ENCODE results near the gene TEAD2. TPM values are rescaled to one million over a fixed set of nuclear protein-coding genes. Genes with fewer than 3 reads are reported as not detected.

The TEAD2 gene
- total and polyA plus RNA-seq, 2 of the 13 experiments (the other 11 are each of a cell fraction or from before 2014, with no cell fraction given): 10.8 to 12.5 TPM

DNA sequence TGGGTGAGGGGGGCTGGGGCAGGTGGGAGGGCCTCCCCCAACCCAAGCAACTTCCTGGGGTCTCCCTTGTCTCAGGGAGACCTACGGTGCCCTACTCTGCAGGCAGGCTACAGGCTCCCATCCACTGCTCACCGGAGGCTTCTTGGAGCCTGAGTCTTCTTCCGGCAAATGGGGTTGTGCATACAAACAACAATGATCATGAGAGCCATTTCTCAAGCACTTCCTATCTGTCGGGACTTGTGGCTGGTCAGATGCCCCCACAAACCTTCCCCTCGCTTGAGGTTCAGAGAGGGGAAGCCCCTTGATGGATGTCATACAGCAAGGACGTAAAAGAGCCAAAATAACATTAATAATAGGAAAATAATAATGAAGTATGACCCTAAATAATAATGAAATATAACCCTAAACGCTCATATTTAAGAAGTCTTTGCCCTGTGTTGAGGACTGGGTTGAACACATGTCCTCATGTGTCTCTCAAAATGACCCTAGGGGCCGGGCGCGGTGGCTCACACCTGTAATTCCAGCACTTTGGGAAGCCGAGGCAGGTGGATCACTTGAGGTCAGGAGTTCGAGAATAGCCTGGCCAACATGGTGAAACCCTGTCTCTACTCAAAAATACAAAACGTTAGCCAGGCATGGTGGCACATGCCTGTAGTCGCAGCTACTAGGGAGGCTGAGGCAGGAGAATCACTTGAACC, 26.3 kb downstream of the TEAD2 start (continued):
- TF ChIP-seq ZNF792 (CRISPR knock-in tag; IDR thresholded peaks at IDR 0.05) (no peak), SOX13 (IDR thresholded peaks at IDR 0.05) (no peak), SOX13 (CRISPR knock-in tag; conservative IDR thresholded peaks at IDR 0.05 in 1 of 2, IDR thresholded peaks at IDR 0.05 in 1 of 2) (no peak)

DNA sequence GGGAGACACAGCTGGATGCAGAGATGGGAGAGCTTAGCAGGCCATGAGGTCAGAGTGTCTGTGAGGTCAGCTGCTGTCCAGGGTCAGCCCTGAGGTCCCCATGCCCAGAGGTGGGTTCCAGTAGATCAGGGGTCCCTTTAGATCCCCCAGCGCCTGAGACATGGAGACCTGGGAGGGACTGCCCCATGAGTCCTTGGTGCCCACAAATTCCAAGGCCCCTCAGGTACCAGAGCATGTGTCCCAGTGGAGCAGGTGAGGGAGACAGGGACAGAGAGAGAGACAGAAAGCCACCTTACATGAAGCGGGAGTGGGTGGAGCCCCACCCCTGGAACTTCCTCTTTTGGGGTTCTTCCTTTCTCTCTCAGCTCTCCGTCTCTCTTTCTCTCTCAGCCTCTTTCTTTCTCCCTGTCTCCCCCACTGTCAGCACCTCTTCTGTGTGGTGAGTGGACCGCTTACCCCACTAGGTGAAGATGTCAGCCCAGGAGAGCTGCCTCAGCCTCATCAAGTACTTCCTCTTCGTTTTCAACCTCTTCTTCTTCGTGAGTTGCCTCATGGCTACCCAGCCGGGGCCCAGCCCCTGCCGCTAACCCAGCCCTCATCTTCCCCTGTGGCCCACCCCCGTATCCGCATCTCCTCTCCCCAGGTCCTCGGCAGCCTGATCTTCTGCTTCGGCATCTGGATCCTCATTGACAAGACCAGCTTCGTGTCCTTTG, 27.0 kb downstream of the TEAD2 start, which contains the start of gene CD37:
Gene CD37, plus strand, starts transcription at position 336 of the 713 bp plus-strand sequence. Its CDS starts 135 bp downstream, at position 471.
- H3K9me3 ChIP-seq (ENCODE audit: low read length): no peaks in the 10 kb centered on the region
- H3K9ac ChIP-seq (ENCODE audit: insufficient read depth, low read depth, low read length): no peak within 1 kb of the TSS
- no peak within 1 kb of the TSS for H3K4me2 ChIP-seq (ENCODE audit: low read depth, low read length)
- ChIA-PET CTCF (ENCODE audit: low intra/inter-chr PET ratio, low total read pairs) (no interaction called here), POLR2A (no interaction called here)
- intact Hi-C loops (cut with micrococcal nuclease; ENCODE audit: unreplicated experiment): no loop called here
- H3K36me3 ChIP-seq (replicated peaks in 1 of 2; ENCODE audit: control insufficient read depth in 1 of 2, insufficient read depth in 2 of 2, low read length in 2 of 2): no peaks in the 10 kb centered on the region
- peaks cover 36% of the 10 kb centered on the region for H3K4me1 ChIP-seq (ENCODE audit: insufficient read depth, low read length)
- TF ChIP-seq KDM4B (CRISPR knock-in tag; IDR thresholded peaks at IDR 0.05): no peak
- no peak for TF ChIP-seq ZNF530 (CRISPR knock-in tag; IDR thresholded peaks at IDR 0.05; ENCODE audit: low read depth)
- TF ChIP-seq ZNF430 (CRISPR knock-in tag; IDR thresholded peaks at IDR 0.05): no peak
- no peak for TF ChIP-seq SRF (IDR thresholded peaks at IDR 0.05; ENCODE audit: low read depth, low read length)
- TF ChIP-seq ZNF556 (CRISPR knock-in tag; IDR thresholded peaks at IDR 0.05; ENCODE audit: borderline replicate concordance): no peak
- TF ChIP-seq GATAD1 (CRISPR knock-in tag; IDR thresholded peaks at IDR 0.05): no peak
- no peak for TF ChIP-seq SOX5 (CRISPR knock-in tag; IDR thresholded peaks at IDR 0.05; ENCODE audit: borderline replicate concordance)
- TF ChIP-seq, protein P1, sequence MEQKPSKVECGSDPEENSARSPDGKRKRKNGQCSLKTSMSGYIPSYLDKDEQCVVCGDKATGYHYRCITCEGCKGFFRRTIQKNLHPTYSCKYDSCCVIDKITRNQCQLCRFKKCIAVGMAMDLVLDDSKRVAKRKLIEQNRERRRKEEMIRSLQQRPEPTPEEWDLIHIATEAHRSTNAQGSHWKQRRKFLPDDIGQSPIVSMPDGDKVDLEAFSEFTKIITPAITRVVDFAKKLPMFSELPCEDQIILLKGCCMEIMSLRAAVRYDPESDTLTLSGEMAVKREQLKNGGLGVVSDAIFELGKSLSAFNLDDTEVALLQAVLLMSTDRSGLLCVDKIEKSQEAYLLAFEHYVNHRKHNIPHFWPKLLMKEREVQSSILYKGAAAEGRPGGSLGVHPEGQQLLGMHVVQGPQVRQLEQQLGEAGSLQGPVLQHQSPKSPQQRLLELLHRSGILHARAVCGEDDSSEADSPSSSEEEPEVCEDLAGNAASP (CRISPR knock-in tag; IDR thresholded peaks at IDR 0.05; ENCODE audit: borderline replicate concordance): no peak
- TF ChIP-seq PRMT3 (CRISPR knock-in tag; IDR thresholded peaks at IDR 0.05; ENCODE audit: borderline replicate concordance, low read depth): no peak
- no peak for TF ChIP-seq PRPF4 (IDR thresholded peaks at IDR 0.05; ENCODE audit: low read depth, low read length, poor library complexity, severe bottlenecking)
- TF ChIP-seq SKI (IDR thresholded peaks at IDR 0.05; ENCODE audit: partially characterized antibody): no peak
- TF ChIP-seq ZKSCAN5 (CRISPR knock-in tag; IDR thresholded peaks at IDR 0.05): no peak
- TF ChIP-seq, protein P2, sequence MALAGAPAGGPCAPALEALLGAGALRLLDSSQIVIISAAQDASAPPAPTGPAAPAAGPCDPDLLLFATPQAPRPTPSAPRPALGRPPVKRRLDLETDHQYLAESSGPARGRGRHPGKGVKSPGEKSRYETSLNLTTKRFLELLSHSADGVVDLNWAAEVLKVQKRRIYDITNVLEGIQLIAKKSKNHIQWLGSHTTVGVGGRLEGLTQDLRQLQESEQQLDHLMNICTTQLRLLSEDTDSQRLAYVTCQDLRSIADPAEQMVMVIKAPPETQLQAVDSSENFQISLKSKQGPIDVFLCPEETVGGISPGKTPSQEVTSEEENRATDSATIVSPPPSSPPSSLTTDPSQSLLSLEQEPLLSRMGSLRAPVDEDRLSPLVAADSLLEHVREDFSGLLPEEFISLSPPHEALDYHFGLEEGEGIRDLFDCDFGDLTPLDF (CRISPR knock-in tag; IDR thresholded peaks at IDR 0.05): no peak
- no peak for TF ChIP-seq ZNF136 (CRISPR knock-in tag; IDR thresholded peaks at IDR 0.05; ENCODE audit: low read depth)
- TF ChIP-seq, protein P3, sequence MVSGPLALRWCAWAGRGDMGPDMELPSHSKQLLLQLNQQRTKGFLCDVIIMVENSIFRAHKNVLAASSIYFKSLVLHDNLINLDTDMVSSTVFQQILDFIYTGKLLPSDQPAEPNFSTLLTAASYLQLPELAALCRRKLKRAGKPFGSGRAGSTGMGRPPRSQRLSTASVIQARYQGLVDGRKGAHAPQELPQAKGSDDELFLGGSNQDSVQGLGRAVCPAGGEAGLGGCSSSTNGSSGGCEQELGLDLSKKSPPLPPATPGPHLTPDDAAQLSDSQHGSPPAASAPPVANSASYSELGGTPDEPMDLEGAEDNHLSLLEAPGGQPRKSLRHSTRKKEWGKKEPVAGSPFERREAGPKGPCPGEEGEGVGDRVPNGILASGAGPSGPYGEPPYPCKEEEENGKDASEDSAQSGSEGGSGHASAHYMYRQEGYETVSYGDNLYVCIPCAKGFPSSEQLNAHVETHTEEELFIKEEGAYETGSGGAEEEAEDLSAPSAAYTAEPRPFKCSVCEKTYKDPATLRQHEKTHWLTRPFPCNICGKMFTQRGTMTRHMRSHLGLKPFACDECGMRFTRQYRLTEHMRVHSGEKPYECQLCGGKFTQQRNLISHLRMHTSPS (CRISPR knock-in tag; IDR thresholded peaks at IDR 0.05; ENCODE audit: low read depth): no peak
- BruUV-seq (replicated peaks): no TSS peak
- H3K79me2 ChIP-seq (ENCODE audit: insufficient read depth, low read length): no peaks in the 10 kb centered on the region
- H3K27me3 ChIP-seq (ENCODE audit: control insufficient read depth in 1 of 2, insufficient read depth in 2 of 2, low read length in 2 of 2): no peaks in the 10 kb centered on the region
- no peak within 1 kb of the TSS for H3K4me3 ChIP-seq (replicated peaks in 1 of 3; ENCODE audit: insufficient read depth in 1 of 3, low read depth in 2 of 3, low read length in 3 of 3)
- ATAC-seq: no peak
- no peaks in the 10 kb centered on the region for H4K20me1 ChIP-seq (ENCODE audit: insufficient read depth, low read length)
- 69% methylated on average over 12 of the region's 13 CpGs for WGBS (ENCODE audit: low lambda C conversion rate)
- no peak for DNase-seq (ENCODE audit: low spot score)
- FAIRE-seq: no peak
- in situ Hi-C loops (cut with HindIII; ENCODE audit: extremely low pct_ligation_motif_present, low pct_unique_long_range_greater_than_20kb): no loop called here
- no peak within 1 kb of the TSS for H2AFZ ChIP-seq (ENCODE audit: low read length)
- H3K27ac ChIP-seq (ENCODE audit: extremely low read length, insufficient read depth, low read length): no peak within 1 kb of the TSS

Data from HepG2 (cell line).